NCI-H446 (cell line): Measurements from ENCODE around the gene CDH12.

Experiments used
- DNase-seq, 2 experiments: peaks; one replicate each; lab custom pipeline; 2025; lab: John Stamatoyannopoulos, UW

The CDH12 gene

GRCh38 chr5:22764736-22765135 lies 88.4 kb downstream of the CDH12 start:
- no peak for DNase-seq

- DNase-seq: peak in 1 of 2 experiments; percentile 25
These were observed 95.4 kb downstream of the CDH12 start for GRCh38 chr5:22757776-22758175.

GRCh38 chr5:22754155-22754554 lies 99.0 kb downstream of the CDH12 start:
- DNase-seq: peak; percentile 90 to 92

DNA sequence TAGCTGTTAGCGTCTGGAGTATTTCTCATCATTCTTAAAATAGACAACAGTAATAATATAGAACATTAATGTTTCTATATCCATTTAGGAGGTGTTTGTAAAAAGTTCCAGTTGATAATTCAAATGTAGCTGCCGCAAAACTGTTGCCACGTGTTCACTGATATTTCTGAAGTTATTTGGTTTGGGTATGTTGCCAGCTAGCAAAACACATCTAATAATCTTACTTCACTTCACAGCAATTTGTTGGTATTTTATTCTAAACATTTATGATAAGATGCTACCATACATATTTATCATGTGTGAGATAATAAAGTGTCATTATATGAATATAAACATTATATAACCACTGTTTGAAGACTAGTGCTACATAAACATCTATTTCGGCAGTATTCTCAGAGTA lies 101.6 kb downstream of the CDH12 start:
- DNase-seq: peak; percentile 24 to 48

GRCh38 chr5:22736443-22737003 lies 116.6 kb downstream of the CDH12 start:
- no peak for DNase-seq

DNA sequence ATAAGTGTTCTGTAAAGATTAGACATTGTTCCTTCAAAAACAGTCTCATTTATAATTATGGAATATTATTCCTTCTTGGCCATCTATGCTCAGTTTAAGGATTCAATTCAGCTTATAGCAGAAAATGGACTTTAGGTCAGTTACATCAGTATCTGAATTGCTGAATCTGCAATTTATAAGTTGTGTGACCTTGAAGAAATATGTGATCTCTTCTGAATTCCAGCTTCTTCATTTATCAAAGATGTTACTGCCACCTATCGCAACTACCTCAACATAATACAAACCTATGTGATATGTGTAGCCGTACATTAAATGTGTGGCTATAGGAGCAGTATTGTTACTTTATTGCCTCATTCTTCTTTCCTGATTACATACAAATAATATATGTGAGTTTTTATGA lies 118.2 kb downstream of the CDH12 start:
- no peak for DNase-seq

DNA sequence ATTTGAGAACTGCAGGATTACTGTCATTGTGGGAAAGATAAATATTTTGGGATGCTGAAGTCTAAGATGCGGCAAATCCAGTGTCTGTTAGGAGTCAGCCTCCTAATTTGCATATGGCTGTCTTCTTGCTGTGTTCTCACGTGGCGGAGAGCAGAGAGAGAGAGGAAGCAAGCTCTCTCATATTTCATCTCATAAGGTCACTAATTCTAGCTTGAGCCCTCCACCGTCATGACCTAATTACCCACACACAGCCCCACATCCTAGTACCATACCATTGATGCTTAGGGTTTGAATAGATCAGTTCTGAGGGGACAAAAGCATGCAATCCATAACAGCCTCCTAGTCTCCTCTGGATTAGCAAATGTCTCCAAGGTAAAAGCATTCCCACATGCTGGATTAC lies 124.5 kb downstream of the CDH12 start:
- no peak for DNase-seq

DNA sequence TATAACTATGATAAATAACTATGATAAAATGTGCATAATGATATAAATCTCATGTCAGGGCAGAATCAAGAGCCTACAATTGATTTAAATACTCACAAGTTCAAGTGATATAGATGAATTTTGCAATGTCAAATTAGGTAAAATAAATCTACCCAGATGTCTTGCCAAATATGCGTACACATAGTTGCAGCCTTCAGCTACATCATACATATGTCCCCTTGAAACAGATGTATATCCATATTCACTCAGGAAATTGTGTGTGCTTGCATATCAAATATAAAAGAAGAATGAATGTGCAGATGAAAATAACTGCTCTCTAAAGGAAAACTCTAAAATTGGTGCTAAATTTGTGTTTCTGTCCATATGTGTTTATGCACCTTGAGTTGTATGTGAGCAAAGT lies 130.7 kb downstream of the CDH12 start:
- no peak for DNase-seq

DNA sequence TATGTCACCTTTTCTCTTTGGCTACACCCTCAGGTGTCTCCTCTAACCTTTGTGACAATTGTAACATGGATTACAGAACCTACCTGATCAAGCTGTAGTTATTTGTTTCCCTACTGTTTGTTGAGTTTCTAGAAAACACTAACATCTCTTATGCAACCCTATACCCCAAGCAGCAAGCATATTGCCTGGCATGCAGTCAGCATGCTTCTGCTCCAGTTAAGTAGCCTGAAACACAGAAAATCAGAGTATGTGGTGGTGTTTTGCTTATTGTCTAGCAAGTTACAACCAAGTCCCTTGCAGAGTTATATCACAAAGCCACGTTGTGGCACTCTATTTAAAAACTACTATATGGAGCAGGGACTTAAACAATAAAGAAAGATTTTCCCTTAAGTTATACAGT lies 131.1 kb downstream of the CDH12 start:
- no peak for DNase-seq

- DNase-seq: no peak
These were observed 133.3 kb downstream of the CDH12 start for GRCh38 chr5:22719842-22720241.

DNA sequence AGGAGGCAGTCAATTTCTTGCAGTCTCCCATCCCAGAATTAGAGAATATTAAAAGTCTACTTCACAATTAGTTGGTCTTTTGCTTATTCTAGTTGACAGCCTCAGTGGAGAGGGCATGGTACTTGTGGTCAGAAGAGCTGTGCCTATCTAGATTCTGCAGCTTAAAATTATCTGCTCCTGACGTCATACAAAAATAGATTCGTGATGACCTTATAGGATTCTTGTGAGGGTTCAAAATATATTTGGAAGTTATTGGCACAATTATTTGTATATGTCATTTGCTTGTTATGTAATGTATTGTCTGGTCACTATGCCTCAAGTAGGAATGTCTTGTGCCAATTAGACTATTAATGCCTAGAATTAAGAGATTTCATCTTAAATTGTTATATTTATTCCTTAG lies 142.5 kb downstream of the CDH12 start:
- no peak for DNase-seq

- no peak for DNase-seq
These were observed 143.4 kb downstream of the CDH12 start for GRCh38 chr5:22709743-22710142.

DNA sequence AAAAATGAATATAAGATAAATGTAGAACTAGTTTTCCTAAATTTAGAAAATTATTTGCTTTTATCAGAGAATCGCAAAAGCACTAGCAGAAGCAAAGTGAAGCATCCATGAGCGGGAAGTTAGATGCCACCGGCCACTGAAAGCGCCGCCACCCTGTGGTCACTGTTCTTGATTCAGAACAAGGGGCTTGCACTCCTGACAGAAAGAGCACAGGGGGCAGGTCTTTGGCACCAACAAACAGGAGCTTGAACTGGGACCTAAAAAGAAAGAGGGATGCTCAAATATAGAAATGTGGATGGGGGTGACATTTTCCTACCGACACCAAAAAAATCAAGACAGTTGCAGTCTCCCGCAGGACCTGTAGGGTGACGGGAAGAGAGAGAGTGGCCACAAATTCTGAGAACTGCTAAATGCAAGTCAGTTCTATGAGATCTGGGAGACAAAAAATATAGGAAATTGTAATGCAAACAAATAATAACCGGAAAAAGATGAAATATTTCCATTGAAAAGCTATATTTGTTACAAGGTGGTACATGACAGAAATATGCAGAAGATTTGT lies 144.3 kb downstream of the CDH12 start:
- no peak for DNase-seq

- no peak for DNase-seq
These were observed 146.2 kb downstream of the CDH12 start for GRCh38 chr5:22706901-22707300.

- DNase-seq: no peak
These were observed 153.8 kb downstream of the CDH12 start for GRCh38 chr5:22699319-22699718.

DNA sequence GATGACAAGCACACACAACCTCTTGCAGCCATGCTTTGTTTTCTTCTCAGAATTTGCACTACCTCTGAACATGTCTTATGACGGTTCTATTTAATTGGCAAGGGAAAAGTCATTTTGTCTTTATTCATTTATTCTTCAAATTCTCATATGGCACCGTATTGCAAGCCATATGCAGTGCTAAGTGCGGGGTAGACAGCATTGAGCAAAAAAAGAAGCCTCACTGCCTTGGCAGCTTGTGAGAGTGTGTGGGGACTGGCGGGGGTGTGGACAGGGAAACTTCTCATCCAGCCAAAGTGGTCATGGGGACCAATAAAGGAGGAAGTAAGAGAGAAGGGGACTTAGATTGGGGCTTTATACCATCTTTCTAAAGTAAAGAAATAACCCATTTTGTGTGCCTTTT lies 160.0 kb downstream of the CDH12 start:
- no peak for DNase-seq

- DNase-seq: no peak
These were observed 170.1 kb downstream of the CDH12 start for GRCh38 chr5:22683050-22683449.

- no peak for DNase-seq
These were observed 174.3 kb downstream of the CDH12 start for GRCh38 chr5:22678886-22679285.

DNA sequence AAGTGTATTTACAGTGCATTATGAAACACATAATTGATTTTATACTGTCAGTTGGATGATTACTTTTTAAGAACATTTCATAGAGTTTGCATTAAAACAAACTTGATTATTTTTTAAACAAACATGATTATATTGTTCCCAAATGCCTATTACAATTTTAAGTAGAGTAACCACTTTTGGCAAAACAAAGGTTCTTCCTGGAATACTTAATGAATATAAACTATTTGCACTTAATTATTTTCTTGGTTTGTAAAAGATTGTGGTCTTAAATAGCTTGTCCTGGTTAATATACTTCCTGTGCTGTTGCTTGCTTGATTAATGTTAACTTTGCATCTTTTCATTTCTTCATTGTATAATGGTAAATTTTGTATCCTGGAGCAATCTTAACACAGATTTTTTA lies 180.0 kb downstream of the CDH12 start:
- DNase-seq: no peak

- DNase-seq: no peak
These were observed 183.8 kb downstream of the CDH12 start for GRCh38 chr5:22669345-22669744.

GRCh38 chr5:22665801-22666200 lies 187.3 kb downstream of the CDH12 start:
- DNase-seq: no peak

- DNase-seq: no peak
These were observed 190.0 kb downstream of the CDH12 start for GRCh38 chr5:22663134-22663533.

- DNase-seq: peak in 1 of 2 experiments; percentile 19
These were observed 190.8 kb downstream of the CDH12 start for GRCh38 chr5:22662391-22662790.

DNA sequence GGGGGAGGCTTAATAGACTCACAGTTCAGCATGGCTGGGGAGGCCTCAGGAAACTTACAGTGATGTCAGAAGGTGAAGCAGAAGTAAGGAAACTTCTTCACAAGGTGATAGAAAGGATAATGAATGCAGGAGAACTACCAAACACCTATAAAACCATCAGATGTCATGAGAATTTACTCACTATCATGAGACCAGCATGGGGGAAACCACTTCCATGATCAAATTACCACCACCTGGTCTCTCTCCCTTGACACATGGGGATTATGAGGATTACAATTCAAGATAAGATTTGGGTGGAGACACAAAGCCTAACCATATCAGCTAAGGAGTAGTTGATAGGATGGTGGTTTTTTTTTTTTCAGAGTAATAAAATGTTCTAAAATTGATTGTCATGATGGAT lies 201.8 kb downstream of the CDH12 start:
- DNase-seq: no peak
